Kidney epithelial cell (primary cell): ENCODE results near the gene ENTPD7. TPM values are rescaled to one million over a fixed set of nuclear protein-coding genes. Genes with fewer than 3 reads are reported as not detected.

Experiments used
- DNase-seq: peaks from one replicate; pipeline ENCODE4 v3.0.0-alpha.2; 2010; ENCODE audit warnings: low read depth
- H3K27me3 ChIP-seq: 2 replicates; pipeline ENCODE4 v1.6.0; 2011; ENCODE audit warnings: low read length; ENCODE audit not compliant: control insufficient read depth, insufficient read depth
- H3K36me3 ChIP-seq: 2 replicates; pipeline ENCODE4 v1.5.1; 2011; ENCODE audit warnings: low read length; ENCODE audit not compliant: control insufficient read depth, insufficient read depth
- H3K4me3 ChIP-seq: 2 replicates; pipeline ENCODE4 v1.5.1; 2011; ENCODE audit warnings: low read depth, mild to moderate bottlenecking, control low read depth, low read length
- total RNA-seq: library from RNA; depleted of rRNA; stranded (reverse); fragments of >200 nt; gene quantifications from 2 replicates; pipeline ENCODE4 v1.2.3, GENCODE V29; 2015
- TF ChIP-seq, protein P1 (sequence below): IDR thresholded peaks from 2 replicates; pipeline ENCODE4 v1.5.1; 2011; ENCODE audit warnings: mild to moderate bottlenecking, moderate library complexity, low read length, control low read depth, inconsistent platforms; ENCODE audit not compliant: insufficient read depth, poor library complexity, severe bottlenecking

The ENTPD7 gene
- total RNA-seq, 1 donor from 2014 or later, result 29.1 TPM

DNA sequence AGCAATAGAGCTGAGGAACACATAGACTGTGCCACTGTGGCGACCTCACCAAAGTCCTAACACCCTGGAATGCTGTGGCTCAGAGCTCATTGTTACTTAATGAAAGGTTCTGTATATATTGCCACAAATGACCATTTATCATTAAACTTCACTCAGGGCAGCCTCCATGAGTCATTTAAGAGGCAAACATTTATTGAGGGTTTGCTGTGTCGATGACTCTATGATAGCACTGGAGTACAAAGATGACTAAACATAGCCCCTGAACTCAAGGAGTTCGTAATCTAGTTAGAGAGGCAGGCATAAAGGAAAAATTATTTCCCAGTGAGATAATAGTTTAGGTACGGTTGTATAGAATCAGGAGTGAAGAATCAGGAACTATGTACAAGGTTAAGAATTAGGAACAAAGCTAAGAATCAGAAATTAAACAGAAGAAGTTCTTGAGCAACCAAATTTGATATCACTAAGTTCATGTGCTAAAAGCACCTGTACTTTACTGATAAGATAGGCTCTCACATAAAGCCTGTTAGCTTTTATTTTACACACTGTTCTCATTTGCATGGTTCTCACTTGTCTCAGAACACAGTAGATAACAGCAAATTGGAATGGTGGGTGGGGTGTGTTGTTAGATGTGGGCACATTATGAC, 7.9 kb downstream of the ENTPD7 start:
- H3K4me3 ChIP-seq, result no peak overlapping the region
- no peaks in the 10 kb centered on the region for H3K27me3 ChIP-seq
- no peaks in the 10 kb centered on the region for H3K36me3 ChIP-seq
- TF ChIP-seq, protein P1, sequence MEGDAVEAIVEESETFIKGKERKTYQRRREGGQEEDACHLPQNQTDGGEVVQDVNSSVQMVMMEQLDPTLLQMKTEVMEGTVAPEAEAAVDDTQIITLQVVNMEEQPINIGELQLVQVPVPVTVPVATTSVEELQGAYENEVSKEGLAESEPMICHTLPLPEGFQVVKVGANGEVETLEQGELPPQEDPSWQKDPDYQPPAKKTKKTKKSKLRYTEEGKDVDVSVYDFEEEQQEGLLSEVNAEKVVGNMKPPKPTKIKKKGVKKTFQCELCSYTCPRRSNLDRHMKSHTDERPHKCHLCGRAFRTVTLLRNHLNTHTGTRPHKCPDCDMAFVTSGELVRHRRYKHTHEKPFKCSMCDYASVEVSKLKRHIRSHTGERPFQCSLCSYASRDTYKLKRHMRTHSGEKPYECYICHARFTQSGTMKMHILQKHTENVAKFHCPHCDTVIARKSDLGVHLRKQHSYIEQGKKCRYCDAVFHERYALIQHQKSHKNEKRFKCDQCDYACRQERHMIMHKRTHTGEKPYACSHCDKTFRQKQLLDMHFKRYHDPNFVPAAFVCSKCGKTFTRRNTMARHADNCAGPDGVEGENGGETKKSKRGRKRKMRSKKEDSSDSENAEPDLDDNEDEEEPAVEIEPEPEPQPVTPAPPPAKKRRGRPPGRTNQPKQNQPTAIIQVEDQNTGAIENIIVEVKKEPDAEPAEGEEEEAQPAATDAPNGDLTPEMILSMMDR, result no peak
- DNase-seq, result peak; percentile 82

DNA sequence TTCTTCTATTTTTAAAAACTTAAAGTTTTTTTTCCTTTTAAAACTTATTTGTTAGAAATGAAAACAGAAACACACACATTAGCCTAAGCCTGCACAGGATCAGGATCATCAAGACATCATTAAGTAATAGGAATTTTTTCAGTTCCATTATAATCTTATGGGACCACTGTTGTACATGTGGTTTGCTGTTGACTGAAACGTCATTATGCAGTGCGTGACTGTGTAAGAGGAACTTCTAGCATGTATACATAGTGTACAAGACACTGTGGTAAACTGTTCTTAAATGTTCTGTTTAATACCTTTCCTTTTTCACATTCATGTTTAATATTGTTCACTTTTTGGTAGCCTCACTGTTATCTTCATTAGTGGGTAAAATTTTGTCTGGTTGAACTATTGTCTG, 12.1 kb downstream of the ENTPD7 start:
- DNase-seq, result no peak
- Histone ChIP-seq H3K36me3 (no peaks in the 10 kb centered on the region), H3K27me3 (no peaks in the 10 kb centered on the region), H3K4me3 (no peak overlapping the region)
- TF ChIP-seq, protein P1, result no peak

DNA sequence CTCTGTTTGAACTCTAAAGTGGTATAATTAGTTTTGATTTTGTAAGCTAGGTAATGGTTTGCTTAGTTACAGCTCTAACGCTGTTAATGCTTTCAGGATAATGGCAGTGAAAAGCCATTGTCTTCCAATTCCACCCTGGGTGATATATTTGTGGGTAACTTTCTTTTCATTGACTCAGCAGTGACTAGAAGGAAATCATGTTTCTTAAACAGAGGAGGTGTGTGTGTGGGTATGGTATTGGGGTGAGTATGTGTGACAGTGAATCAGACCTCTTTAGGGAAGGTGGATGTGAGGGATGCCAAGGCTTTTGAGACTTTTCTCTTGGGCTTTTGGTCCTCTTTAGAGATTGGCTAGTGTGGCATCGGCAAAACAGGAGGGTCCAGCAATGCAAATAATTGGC, 13.6 kb downstream of the ENTPD7 start:
- DNase-seq, result no peak
- Histone ChIP-seq H3K27me3 (no peaks in the 10 kb centered on the region), H3K4me3 (no peak overlapping the region), H3K36me3 (no peaks in the 10 kb centered on the region)
- TF ChIP-seq, protein P1, result no peak

DNA sequence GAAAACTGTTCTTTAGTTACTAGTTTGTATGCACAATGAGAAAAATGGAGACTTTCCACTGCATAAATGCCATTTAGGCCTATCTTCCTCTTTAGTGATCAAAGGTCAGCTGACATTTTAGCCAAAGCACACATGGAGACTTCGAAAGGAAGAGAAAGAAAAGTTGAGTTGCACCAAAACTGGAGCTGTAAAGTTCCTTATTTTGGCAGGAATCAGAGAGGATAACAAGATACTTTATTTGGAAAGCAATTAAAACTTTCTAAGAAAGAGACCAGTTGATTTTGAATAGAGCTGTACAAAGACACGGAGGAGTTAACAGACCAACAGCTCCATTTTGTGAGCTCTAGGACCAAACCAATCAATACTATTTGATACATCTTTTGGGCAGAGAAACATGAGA, 14.2 kb downstream of the ENTPD7 start:
- H3K27me3 ChIP-seq, result no peaks in the 10 kb centered on the region
- H3K4me3 ChIP-seq, result no peak overlapping the region
- H3K36me3 ChIP-seq, result no peaks in the 10 kb centered on the region
- TF ChIP-seq, protein P1, result no peak
- DNase-seq, result no peak

DNA sequence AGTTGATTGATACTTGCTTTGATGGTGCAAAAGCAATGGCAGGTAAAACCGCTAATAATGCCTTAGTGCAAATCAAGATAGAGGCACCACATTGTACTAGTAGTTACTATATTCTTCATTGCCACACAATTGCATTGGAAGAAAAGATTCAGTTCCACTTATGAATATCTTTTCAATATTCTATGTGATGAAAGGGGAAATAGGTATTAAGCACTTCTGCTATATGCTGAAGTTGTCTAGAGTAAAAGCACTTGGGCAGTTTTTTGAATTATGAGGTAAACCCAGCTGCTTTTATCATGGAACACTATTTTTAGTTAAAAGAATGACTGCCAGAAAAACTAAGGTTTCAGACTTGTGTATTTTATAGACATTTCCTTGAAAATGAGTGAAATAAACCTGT, 15.5 kb downstream of the ENTPD7 start:
- H3K36me3 ChIP-seq, result no peaks in the 10 kb centered on the region
- no peak overlapping the region for H3K4me3 ChIP-seq
- no peak for DNase-seq
- no peaks in the 10 kb centered on the region for H3K27me3 ChIP-seq
- TF ChIP-seq, protein P1, result no peak

DNA sequence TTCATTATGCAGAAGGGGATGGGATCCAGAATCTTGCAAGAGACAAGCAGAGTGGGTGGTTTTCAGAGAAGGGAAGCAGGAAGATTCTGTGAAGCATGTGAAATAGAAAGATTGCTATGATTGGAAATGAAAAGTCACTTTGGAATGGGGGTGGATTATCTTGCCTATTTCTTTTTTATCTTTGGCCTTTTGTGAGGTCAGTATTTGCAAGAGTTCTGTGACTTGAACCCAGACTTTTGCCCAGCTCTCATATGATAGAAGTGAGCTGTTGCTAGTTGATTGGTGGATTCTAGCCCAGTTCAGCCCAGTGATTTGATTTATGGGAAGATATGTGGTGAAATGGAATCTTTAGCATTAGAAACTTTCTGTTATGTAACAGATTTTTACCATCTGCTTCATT, 17.1 kb downstream of the ENTPD7 start:
- TF ChIP-seq, protein P1, result no peak
- Histone ChIP-seq H3K36me3 (no peaks in the 10 kb centered on the region), H3K4me3 (no peak overlapping the region), H3K27me3 (no peaks in the 10 kb centered on the region)
- no peak for DNase-seq
